ENCODE results near the gene SFXN4.

- TF ChIP-seq CERS6 (CRISPR knock-in tag; IDR thresholded peaks at IDR 0.05), result no peak
- no peak for TF ChIP-seq EZH2 (conservative IDR thresholded peaks at IDR 0.05; ENCODE audit: low read depth, low read length)
- no peak for TF ChIP-seq HNRNPL (IDR thresholded peaks at IDR 0.05; ENCODE audit: low read depth, low read length)
- no peak for TF ChIP-seq TAF1 (CRISPR knock-in tag; IDR thresholded peaks at IDR 0.05)
- no peak for TF ChIP-seq ZBTB8A (CRISPR knock-in tag; IDR thresholded peaks at IDR 0.05; ENCODE audit: borderline replicate concordance, low read depth)
- TF ChIP-seq ZNF780A (CRISPR knock-in tag; IDR thresholded peaks at IDR 0.05), result no peak
- no peak for TF ChIP-seq POLR2AphosphoS2 (IDR thresholded peaks at IDR 0.05; ENCODE audit: low read depth, low read length)
- no peak for TF ChIP-seq GPN1 (CRISPR knock-in tag; IDR thresholded peaks at IDR 0.05; ENCODE audit: borderline replicate concordance)
- TF ChIP-seq CTCF (CRISPR knock-in tag; IDR thresholded peaks at IDR 0.05), result no peak
- TF ChIP-seq TCF12 (IDR thresholded peaks at IDR 0.05), result no peak
- TF ChIP-seq TCF12 (CRISPR knock-in tag; IDR thresholded peaks at IDR 0.05), result no peak
- no peak for TF ChIP-seq MBD4 (IDR thresholded peaks at IDR 0.05; ENCODE audit: borderline replicate concordance, low read length)
- TF ChIP-seq ELK4 (CRISPR knock-in tag; IDR thresholded peaks at IDR 0.05; ENCODE audit: borderline replicate concordance), result no peak
- TF ChIP-seq SP2 (CRISPR knock-in tag; IDR thresholded peaks at IDR 0.05), result no peak
- no peak for TF ChIP-seq ADNP (CRISPR knock-in tag; IDR thresholded peaks at IDR 0.05)
Observed at GRCh38 chr10:119115926-119116325, 49.6 kb downstream of the SFXN4 start.
